IPS-18c (cell line): ENCODE data around the gene C11orf24.
"Not testable (repeated sequence)": the region's sequence is repeated elsewhere in the genome, so short reads cannot be mapped to it uniquely, and the experiment has no call there.

Source experiments
- H3K4me3 ChIP-seq: 2 replicates; pipeline ENCODE4 v1.7.0; 2013; ENCODE audit warnings: low read depth, mild to moderate bottlenecking, low read length, moderate library complexity; ENCODE audit not compliant: insufficient read depth
- H3K9me3 ChIP-seq: one replicate; pipeline ENCODE4 v1.6.1; 2013; ENCODE audit warnings: mild to moderate bottlenecking, low read length, moderate library complexity; ENCODE audit not compliant: control insufficient read depth, insufficient read depth

The C11orf24 gene

DNA sequence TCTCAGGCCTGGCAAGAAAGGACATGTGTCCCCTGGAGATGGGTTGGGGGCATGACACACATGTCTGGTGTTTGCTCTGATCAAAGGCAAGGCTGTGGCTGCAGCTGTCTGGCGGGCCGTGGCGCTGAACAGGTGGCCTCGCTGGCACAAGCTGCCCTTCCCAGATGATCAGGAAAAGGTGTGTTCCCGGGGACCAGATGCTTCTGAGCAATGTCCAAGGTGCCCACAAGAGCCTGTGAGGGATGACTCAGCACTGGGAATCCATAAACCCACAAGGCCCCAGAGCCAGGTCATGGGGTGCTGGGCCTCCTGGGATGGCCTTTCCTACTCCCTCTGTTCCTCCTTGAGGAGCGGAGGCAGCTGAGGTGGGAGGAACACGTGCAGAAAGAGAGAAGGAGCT lies 30.9 kb upstream of the C11orf24 start:
- no peak overlapping the region for H3K4me3 ChIP-seq
- peaks cover 11% of the 10 kb centered on the region for H3K9me3 ChIP-seq

- Histone ChIP-seq H3K4me3 (no peak overlapping the region), H3K9me3 (peaks cover 11% of the 10 kb centered on the region)
Measured at GRCh38 chr11:68302256-68302655, 30.5 kb upstream of the C11orf24 start.

- peaks cover 11% of the 10 kb centered on the region for H3K9me3 ChIP-seq
- no peak overlapping the region for H3K4me3 ChIP-seq
Measured at GRCh38 chr11:68300076-68300830, 28.5 kb upstream of the C11orf24 start.

DNA sequence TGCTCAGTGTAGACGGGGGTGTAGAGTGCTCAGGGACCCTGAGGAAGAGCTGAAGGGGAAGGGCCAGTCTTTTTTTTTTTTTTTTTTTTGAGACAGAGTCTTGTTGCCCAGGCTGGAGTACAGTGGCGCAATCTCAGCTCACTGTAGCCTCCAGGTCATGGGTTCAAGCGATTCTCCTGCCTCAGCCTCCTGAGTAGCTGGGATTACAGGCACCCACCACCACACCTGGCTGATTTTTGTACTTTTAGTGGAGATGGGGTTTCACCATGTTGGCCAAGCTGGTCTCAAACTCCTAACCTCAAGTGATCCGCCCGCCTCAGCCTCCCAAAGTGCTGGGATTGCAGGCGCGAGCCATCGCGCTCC lies 27.7 kb upstream of the C11orf24 start:
- H3K4me3 ChIP-seq = not testable (repeated sequence)
- peaks cover 10% of the 10 kb centered on the region for H3K9me3 ChIP-seq

GRCh38 chr11:68298659-68299516 lies 27.1 kb upstream of the C11orf24 start:
- peaks cover 4% of the 10 kb centered on the region for H3K9me3 ChIP-seq
- H3K4me3 ChIP-seq = no peak overlapping the region

GRCh38 chr11:68297812-68298658 lies 26.3 kb upstream of the C11orf24 start:
- Histone ChIP-seq H3K9me3 (no peaks in the 10 kb centered on the region), H3K4me3 (no peak overlapping the region)

DNA sequence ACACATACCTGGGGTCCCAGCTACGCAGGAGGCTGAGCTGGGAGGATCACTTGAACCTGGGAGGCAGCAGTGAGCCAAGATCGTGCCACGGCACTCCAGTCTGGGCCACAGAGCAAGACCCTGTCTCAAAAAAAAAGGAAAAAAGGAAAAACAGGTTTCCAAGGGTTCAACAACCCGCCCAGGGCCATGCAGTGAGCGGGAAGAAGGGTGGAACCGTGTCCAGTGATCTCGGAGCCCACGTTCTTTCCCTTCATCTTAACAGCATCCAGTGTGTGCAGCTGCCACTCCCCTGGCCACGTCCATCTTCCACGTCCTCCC lies 25.7 kb upstream of the C11orf24 start:
- Histone ChIP-seq H3K9me3 (no peaks in the 10 kb centered on the region), H3K4me3 (no peak overlapping the region)

DNA sequence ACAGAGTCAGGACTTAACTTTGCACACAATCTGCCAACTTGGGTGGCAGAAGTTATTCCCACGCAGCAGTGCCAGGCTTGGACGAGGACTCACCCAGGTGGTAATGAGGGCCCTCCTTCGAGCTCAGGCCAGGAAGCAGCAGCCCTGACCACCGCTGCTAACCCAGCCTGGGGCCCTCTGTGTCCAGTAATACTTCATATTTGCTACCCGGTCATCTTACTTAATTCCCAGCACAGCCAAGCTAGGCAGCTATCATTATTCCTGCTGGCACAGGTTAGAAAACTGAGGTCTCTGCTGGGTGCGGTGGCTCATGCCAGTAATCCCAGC lies 25.2 kb upstream of the C11orf24 start:
- Histone ChIP-seq H3K4me3 (no peak overlapping the region), H3K9me3 (no peaks in the 10 kb centered on the region)

DNA sequence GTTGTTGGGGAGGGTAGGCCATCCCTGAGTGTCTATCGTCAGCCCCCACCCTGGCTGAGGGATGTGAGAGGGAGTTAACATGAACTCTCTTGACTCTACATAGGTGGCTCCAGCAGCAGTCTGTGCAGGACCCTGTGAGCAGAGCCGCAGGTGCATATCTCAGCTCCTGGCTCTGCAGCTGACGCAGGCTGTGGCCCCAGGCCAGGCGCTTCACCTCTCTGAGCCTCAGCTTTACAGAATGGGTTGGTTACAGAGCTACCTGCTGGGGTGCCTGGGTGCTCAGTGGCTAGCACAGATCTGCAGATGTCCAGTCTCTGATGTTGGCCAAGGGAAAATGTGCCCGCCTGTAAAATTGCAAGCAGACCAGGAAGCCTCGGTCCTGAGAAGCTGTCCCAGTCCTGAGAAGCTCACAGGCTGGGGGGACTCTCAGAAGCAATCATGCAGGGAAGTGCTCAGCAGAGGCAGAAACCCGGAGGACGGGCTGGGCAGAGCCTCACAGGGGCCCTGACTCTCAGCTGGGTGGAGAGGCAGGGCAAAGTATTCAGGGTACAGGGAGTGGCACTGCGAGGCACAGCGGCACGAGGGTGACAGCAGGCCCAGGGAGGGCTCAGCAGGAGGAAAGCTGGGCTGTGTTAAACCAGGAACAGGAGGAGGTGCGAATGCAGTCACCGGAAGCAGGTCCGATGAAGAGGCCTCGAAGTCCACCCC lies 24.7 kb upstream of the C11orf24 start:
- Histone ChIP-seq H3K4me3 (no peak overlapping the region), H3K9me3 (no peaks in the 10 kb centered on the region)

DNA sequence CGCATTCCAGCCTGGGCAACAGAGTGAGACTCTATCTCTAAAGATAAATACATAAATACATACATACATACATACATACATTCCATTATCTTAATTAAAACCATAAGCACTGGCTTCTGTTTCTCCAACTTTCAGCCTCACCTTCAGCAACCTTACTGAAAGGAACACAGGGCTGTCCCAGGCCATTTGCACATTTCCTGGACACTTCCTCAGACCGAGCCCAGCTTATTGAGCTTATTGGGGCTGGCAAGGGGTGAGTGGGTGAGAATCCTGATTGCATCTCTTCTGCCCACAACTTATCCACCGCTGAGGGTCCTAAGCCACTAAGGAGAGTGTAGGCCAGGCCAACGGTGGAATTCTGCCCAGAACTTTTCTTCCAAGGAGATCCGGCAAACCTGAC lies 24.2 kb upstream of the C11orf24 start:
- Histone ChIP-seq H3K4me3 (no peak overlapping the region), H3K9me3 (no peaks in the 10 kb centered on the region)

- peaks cover 2% of the 10 kb centered on the region for H3K9me3 ChIP-seq
- H3K4me3 ChIP-seq = no peak overlapping the region
Measured at GRCh38 chr11:68295271-68295670, 23.5 kb upstream of the C11orf24 start.

- Histone ChIP-seq H3K4me3 (no peak overlapping the region), H3K9me3 (peaks cover 5% of the 10 kb centered on the region)
Measured at GRCh38 chr11:68293708-68294107, 21.9 kb upstream of the C11orf24 start.

GRCh38 chr11:68289456-68289855 lies 17.7 kb upstream of the C11orf24 start:
- Histone ChIP-seq H3K4me3 (no peak overlapping the region), H3K9me3 (peaks cover 7% of the 10 kb centered on the region)

DNA sequence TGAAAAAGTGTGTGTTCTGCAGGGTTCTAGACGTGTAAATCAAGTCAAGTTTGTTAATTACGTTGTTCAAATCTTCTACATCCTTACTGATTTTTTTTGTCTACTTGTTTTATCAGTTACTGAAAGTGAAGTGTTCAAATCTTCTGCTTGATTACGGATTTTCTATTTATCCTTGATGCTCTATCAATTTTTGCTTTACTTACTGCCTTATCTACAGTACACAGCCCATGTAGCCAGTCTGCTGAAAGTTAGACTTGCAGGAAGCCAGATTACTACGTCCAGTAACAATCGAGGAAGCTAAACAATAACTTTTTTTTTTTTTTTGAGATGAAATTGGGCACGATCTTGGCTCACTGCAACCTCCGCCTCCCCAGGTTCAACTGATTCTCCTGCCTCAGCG lies 15.6 kb upstream of the C11orf24 start:
- peaks cover 7% of the 10 kb centered on the region for H3K9me3 ChIP-seq
- no peak overlapping the region for H3K4me3 ChIP-seq

GRCh38 chr11:68284588-68284987 lies 12.8 kb upstream of the C11orf24 start:
- H3K4me3 ChIP-seq, H3K9me3 ChIP-seq: not testable (repeated sequence)

- Histone ChIP-seq H3K9me3 (no peaks in the 10 kb centered on the region), H3K4me3 (no peak overlapping the region)
Measured at GRCh38 chr11:68282861-68283230, 11.1 kb upstream of the C11orf24 start.

- no peak overlapping the region for H3K4me3 ChIP-seq
Measured at GRCh38 chr11:68282141-68282860, 10.5 kb upstream of the C11orf24 start.

More at GRCh38 chr11:68282141-68282860, 10.5 kb upstream of the C11orf24 start:
- no peaks in the 10 kb centered on the region for H3K9me3 ChIP-seq
